HG02798 (cell line): ENCODE results near the gene GRM5.
"Not testable (repeated sequence)": the region's sequence is repeated elsewhere in the genome, so short reads cannot be mapped to it uniquely, and the experiment has no call there.

Source experiments
- ATAC-seq: cut with Tn5 transposase; IDR thresholded peaks from one replicate; pipeline ENCODE4 v1.9.1; 2021; ENCODE audit warnings: mild to moderate bottlenecking; ENCODE audit not compliant: unreplicated experiment, poor library complexity

The GRM5 gene

DNA sequence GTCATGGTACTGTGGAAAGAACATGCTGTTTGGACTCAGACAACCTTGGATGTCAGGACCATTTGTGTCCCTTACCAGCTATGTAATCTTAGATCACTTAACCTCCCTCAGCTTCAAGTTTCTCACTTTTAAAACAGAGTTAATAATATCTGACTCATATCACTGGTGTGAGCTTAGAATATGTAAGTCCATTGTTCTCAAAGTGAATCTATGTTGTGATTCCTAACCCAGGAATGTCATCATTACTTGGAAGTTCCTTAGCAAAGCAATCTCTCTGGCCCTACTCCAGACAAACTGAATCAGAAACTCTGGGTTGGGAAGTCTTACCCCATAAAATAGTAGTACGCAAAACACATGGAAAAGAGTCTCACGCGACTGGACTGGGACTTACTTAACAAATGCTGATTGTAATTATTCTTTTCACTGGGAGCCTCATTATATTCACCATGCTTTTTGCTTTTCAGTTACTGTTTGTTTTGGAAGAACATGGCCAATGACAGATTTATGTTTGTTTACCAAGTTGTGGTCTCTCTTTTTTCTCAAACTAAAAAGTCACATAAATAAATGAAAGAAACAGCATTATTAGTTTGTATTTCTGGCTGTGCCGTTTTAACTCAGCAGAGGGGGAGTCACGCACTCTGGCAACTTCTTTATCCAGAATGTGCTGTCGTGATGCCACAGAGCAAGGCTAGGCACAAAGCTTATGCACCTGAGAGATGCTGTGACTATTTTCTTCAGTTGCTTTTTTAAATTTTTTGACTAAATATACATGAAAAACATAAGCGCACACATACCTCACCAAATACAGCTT, 510.6 kb downstream of the GRM5 start:
- ATAC-seq, result no peak

DNA sequence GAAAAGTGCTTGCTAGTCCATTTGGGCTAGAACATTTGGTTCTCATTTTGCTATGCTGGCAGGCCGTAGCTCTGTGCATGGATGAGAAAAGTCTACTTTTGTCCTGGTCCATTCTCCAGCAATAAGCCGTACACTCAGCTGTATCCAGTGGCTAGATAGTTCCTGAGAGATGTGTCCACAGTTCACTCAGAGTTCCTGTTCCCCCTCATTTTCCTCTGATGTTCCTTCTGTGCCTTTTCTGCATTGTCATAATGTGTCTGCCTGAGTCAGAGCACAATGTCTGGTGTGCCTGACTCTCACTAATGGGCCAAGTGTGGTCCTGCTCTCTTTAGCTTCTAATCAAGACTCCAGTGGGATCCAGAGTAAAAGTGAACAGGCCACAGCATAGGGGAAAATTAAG, 512.6 kb downstream of the GRM5 start:
- no peak for ATAC-seq

DNA sequence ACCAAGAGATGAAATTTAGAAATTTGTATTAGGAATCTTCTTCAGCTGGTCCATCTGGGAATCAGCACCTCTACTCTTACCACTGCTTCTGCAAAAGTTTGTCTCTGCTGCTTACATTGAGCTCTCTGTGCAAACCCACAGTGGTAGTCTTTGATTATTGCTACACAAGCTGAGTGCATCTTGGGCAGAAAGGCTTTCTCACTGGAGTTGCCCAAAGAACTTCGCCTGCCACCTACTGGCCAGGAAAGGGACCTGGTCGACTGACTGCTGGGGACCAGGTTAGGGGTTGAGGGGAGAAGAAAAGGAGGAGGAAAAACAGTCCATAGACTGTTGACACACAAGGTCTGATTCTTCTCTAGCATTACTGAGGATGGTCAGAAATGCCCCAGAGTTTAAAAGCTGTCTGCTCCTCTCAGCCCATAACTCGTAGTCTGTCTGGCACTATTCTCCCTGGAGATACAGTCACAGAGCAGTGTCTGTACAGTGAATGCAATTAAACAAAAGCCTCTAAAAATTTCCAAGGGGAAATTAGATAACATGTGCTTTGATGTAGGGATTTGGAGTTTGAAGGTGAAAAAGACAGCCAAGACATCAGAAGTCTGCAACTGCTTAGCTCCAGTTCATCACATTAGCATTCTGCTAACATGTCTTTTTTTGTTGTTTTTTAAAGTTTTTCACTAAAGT, 513.3 kb downstream of the GRM5 start:
- ATAC-seq, result peak; percentile 94

DNA sequence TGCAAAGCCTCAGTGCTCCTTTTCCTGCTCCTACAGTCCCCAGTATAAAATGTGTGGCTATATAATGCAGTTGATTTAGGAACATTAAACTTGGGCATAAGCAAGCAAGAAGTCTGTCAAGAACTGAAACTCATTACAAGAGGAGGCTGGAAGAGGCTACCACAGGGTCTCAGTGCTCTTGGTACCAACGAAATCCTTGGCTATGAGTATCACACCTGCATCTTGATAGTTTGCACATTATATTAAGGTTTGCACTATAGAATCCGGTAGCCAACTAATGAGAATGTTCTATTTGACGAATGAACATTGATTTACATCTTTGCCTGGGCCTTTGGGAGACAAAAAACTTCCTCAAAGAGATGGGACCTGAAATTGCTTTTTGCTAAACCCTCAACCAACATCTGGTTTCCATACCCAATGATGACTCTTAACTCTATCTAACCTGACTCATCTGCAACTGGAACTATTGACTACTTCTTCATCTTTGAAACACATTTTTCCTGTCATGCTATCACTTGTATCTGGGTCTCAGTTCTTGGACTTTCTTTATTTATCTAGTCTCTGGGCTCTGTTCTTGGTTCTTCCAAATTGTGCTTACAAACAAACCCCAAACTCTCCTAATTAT, 521.0 kb downstream of the GRM5 start:
- no peak for ATAC-seq

DNA sequence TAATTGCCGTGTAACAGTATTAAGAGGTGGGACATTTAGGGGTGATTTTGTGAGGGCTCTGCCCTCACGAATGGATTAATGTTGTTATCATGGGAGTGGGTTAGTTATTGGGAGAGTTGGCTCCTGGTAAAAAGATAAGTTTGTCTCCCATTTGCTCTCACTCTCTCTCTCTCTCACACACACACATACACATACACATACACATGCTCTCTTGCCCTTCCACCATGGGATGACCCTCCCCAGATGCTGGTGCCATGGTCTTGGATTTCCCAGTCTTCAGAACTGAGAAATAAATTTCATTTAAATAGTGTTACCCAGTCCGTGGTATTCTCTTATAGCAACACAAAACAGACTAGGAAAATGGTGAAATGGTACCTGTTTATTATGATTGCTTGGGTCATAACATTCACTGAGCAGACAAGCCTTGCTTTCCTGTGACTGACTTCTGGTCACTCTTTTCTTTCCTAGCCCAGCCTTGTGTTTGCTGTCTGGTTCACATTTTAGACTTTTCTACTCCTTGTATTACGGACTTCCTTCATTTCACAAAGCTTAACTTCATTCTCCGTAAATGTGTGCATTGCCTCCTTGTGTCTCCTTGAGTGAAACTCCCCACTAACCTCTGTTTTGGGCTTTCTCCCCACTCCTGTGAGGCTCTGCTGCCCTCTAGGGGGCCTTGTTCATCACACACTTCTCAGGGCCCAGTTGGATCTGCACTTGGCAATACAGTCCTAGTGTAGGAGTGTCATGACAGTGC, 521.7 kb downstream of the GRM5 start:
- peak; percentile 99 for ATAC-seq

DNA sequence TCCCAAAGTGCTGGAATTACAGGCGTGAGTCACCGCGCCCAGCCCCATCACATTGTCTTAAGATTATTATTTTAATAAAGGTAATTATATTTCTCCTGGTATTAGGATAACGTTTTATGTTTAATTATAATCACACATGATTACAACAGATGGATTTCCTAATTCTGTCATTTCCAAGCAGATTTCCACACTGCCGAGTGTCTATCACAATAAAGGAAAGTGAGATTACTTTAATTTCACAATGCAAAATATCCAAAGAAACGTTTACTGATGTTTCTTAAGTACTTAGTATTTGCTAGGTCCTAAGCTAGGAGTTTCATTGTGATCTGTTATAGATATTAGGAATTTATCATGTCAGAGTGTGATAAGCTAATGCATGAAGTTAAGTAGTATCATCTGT, 524.8 kb downstream of the GRM5 start:
- no peak for ATAC-seq

DNA sequence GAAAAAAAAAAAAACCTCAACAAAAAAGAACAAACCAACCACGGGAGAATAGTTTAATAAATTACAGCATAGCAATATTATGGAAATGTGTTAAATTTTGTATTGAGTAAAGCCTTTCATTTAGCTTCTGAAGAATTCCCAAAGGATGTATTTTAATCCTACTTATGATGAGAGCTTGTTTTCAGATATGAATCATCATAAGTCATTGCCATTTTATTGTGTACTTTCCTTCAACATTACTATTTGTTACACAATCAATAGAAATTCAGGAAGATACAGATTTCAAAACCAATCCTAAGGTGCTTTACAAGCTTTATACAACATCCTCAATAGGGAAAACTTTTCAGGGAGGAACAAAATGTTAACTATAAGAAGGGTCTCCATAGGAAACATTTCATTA, 527.7 kb downstream of the GRM5 start:
- no peak for ATAC-seq

DNA sequence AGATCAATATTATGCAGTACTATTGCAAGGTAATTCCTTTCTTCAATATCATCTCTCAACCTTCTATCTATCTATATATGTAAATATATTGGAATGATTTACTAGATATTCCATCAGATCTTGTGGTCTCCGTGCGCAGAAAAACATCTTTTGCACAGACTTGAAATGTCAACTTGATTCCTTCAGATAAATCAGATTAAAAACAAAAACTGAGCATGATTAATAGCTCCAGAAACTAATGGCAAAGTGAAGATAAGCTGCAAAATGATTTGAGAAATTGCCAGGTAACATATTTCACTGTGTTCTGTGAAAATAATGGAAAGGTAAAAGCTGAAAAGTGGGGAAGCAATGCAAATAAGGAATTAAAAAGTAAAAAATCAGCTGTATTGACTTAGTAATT, 528.2 kb downstream of the GRM5 start:
- ATAC-seq, result no peak

DNA sequence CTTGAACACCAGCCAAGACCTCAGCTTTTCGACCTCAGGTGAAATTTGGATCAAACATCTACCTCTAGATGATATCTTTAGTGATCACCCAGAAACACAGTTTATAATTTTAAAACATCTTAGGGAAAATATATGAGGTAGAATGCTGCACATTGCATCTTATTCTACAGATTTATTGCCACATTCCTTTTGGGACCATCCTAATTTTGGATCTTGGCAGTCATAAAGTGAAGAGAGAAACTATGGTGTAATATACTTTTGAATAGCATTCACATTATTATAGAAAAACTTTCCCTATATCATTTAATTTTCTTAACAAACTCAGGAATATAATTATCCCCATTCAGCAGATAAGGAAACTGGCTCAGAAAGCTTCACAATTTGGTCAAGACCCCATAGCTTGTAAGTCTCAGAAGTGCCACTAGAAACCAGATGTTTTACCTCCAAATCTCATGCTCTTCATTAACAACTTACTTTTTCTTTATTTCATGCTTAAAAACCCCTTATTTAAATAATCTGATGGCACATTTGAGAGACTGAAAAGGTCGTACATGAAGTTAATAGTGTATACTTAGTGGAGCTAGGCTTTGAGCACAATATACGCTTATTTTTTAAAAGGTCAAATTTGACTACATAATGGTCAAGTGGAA, 529.0 kb downstream of the GRM5 start:
- no peak for ATAC-seq

DNA sequence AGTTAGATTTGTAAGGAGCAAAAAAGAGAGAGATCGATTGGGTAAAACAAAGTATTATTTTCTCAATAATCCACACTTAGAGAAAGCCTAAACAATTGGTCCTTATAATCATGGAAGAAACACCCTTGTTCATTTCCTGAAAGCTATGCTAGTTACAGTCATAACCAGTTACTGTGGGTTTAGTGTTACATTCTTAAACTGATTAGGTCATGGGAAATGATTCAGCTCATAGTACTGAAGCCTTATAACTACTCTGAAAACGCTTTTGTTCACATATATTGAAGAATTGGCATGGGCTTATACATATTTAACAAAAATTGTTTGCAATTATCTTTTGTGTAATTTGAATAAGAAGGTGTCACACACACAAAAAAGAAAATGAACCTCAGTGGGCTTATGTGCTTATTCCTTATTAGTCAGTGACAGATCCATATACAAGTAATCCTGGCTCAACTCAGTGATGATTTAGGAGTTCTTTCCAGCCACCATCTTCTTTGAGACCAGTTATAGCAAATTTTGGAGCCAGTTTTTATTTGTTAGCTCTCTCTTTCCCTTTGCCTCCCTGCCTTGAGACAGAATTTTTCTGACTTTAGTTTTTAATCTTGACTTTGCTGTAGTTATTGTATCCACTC, 529.8 kb downstream of the GRM5 start:
- ATAC-seq, result peak; percentile 81

DNA sequence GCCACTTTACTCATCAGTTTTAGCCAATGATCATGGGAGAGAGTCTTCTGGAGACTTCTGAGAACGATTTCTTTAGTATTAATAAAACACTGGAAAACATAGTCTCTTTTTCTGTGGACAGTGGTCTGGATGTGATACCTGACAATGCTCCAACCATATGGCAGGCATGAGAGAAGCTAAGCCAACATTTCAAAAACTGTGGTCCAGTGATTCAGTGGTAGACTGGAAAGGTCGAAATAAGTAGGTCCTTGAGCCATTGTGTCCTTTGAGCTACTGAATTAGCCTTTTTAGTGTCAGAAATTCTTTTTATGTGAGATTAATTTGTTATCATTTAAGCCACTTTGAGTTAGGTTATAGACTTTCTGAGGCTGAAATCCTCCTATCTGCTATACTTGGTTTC, 530.5 kb downstream of the GRM5 start:
- no peak for ATAC-seq

DNA sequence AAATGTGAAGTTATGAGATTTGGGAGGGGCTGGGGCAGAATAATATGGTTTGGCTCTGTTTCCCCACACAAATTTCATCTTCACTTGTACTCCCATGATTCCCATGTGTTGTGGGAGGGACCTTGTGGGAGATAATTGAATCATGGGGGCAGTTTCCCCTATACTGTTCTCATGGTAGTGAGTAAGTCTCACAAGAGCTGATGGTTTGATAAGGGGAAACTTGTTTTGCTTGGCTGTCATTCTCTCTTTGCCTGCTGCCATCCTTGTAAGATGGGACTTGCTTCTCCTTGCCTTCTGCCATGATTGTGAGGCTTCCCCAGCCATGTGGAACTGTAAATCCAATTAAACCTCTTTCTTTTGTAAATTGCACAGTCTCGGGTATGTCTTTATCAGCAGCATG, 531.1 kb downstream of the GRM5 start:
- ATAC-seq, result not testable (repeated sequence)

DNA sequence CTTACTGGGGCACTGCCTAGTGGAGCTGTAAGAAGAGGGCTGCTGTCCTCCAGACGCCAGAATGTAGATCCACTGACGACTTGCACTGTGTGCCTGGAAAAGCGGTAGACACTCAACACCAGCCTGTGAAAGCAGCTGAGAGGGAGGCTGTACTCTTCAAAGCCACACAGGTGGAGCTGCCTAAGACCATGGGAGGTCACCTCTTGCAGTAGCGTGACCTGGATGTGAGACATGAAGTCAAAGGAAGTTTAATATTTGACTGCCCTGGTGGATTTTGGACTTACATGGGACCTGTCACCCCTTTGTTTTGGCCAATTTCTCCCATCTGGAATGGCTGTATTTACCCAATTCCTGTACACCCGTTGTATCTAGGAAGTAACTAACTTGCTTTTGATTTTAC, 531.6 kb downstream of the GRM5 start:
- ATAC-seq, result no peak

DNA sequence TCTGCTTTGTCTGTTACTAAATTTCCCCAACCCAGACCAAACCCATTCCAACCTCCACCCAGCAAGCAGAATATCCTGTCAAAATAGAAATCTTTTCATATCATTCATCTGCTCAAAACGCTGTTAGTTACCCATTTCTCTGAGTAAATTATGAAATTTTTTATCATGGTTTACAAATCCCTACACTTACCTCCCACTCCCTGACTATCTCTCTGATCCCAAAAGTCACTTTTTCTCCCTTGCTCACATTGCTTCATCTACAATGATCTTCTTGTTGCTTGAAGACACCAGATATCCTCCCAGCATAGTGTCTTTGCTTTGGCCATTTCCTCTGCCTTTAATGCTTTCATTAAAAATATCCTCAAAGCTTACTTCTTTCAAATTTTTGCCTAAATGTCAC, 532.8 kb downstream of the GRM5 start:
- ATAC-seq, result no peak

DNA sequence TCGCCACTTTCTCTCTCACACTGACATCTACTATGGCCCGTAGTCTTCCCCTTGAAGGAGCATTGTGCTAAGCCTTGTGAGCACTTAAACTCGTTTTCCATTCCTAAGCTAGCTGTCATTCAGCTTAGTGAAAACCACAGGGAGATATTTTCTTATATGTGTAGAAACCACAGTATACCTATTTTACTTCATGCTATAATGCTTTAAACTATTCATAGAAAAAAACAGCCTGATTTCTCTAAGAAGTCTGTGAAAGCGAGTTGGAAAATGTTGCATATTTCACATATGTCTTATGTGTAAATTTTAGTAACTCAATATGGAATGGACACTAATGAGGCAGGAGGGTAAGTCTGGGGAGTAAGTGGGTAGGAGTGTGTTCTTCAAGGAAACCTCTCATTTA, 534.0 kb downstream of the GRM5 start:
- no peak for ATAC-seq

DNA sequence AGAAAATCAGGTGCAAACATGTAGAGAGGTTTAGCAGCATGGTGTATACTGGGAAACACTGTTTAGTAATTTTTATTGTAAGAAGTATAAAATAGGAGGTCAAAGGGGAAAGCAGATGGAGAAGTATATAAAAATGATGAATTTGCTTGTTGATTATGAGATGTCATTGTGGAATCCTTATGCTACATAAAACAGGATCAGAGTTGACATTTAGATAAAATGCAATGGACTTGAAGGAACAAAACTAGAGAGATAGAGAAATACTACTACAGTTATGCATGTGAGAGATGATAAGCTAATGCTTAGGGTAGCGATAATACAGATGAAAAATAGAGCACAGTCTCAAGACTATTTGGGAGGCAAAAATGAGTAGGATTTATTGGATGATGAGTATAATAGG, 536.4 kb downstream of the GRM5 start:
- ATAC-seq, result no peak

DNA sequence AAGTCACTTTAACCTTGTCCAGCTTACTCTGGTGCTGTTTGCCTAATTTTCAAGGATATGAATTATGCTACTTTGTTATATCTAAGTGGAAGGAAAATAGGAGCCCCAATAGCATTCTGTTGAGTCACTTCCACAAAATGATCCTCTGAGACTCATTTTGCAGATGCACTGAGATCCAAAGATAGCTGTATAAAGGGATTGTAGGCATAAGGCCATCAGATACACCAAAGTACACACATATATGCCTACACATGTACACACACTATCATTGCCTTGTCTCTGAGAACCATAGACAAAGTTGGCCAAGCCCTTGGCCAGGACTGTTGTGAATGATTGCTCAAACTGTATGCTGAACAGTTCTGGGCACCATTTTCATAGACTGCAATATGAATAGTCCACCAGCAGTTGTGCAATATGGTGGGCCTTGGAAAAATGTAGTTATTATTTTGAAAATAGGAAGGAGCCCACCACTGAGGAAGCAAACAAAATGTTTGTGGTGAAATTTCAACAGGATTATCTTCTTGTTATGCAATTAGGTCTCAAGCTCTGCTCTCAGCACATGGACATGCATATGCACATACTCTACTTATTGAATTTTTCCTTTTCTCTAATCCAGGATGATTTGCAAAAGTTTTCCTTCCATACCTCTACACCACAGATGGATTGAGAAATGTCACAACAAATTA, 542.3 kb downstream of the GRM5 start:
- no peak for ATAC-seq

DNA sequence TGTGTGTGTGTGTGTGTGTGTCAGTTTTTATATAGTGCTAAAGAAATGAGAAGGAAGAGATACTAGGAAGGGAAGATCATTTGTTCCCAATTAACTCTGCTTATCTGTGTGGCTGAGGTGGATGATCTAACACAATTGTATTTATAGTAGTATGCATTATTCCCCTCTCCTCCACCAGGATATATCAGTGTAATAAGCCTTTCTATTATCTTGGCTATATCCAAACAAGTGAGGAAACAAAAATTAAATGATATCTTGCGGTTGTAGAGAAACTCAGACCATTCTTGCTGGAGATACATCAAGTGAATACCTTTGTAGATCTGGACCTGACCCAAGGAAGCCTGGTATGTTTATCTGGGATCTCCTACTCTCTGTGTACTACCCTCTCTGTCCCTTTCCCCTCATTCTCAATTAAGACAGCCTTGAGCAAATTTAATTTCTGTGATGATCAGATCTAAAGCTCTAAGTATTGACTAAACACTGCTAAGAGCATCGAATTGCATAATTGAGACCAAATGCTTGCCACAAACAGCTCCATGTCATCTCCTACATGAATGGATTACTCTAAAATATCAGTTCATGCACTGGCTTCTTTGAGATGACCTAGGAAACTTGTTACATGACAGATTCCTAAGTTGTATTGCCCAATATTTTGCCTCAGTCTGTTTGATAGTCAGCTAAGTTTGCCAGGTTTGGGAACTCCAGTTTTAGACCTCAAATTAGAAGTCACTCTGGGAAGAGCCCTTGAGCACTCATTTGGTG, 543.0 kb downstream of the GRM5 start:
- ATAC-seq, result no peak

DNA sequence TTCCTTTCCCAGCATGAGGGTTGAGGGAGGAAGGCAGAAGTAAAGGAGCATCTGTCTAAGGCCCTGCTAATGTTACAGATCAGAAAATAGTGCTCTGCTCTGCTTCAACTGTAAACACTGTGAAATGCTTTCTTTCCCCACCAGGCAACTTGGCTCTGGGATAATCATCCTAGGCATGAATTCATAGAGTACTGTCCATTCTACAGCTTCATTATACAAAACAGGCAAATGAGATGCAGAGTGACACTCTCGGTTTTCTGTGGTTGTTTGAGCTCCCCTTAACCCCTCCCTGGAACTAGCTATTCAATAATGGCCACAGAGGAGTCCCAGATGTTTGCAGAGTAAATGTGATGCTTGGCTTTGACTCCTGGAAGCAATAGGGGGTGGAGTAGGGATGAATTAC, 544.0 kb downstream of the GRM5 start:
- ATAC-seq, result no peak
